BE2C (cell line): Measurements from ENCODE around the gene ERCC5.

Experiments used
- DNase-seq: peaks from one replicate; pipeline ENCODE4 v3.0.0-alpha.2; 2020
- H3K27me3 ChIP-seq: fragments of 250-450 bp; sonication (Bioruptor Pico); 2 replicates; pipeline ENCODE4 v1.5.1; 2020; ENCODE audit warnings: mild to moderate bottlenecking
- H3K36me3 ChIP-seq: fragments of 250-450 bp; sonication (Bioruptor Pico); 2 replicates; pipeline ENCODE4 v1.5.1; 2020; ENCODE audit warnings: mild to moderate bottlenecking
- H3K4me1 ChIP-seq: fragments of 250-450 bp; sonication (Bioruptor Pico); 2 replicates; pipeline ENCODE4 v1.5.1; 2020
- H3K4me3 ChIP-seq: 2 replicates; pipeline ENCODE4 v1.5.1; 2011; ENCODE audit warnings: low read depth, low read length
- H3K9me3 ChIP-seq: fragments of 250-450 bp; sonication (Bioruptor Pico); 2 replicates; pipeline ENCODE4 v1.5.1; 2020
- CTCF ChIP-seq: IDR thresholded peaks from 2 replicates; pipeline ENCODE4 v1.5.1; 2012; ENCODE audit warnings: mild to moderate bottlenecking, low read depth, low read length

Gene ERCC5

GRCh38 chr13:102807699-102808098, 38.1 kb upstream of the ERCC5 start:
- 0 out of 2 replicates have a peak, but pooled peaks cover 3% of the 10 kb centered on the region for H3K4me1 ChIP-seq
- H3K9me3 ChIP-seq: peaks cover 2% of the 10 kb centered on the region; the same call in 1 of the 2 replicates
- no peak for DNase-seq
- no peak for TF ChIP-seq CTCF
- H3K4me3 ChIP-seq: no peak overlapping the region
- H3K36me3 ChIP-seq: peaks cover 4% of the 10 kb centered on the region; the same call in 1 of the 2 replicates
- H3K27me3 ChIP-seq: no peaks in the 10 kb centered on the region

GRCh38 chr13:102812611-102813287, 33.1 kb upstream of the ERCC5 start:
- no peak for DNase-seq
- Histone ChIP-seq H3K4me3 (no peak overlapping the region), H3K4me1 (peaks cover 8% of the 10 kb centered on the region; the same call in 1 of the 2 replicates), H3K36me3 (peaks cover 13% of the 10 kb centered on the region), H3K27me3 (no peaks in the 10 kb centered on the region), H3K9me3 (no peaks in the 10 kb centered on the region)
- TF ChIP-seq CTCF: no peak

GRCh38 chr13:102814025-102814607, 31.7 kb upstream of the ERCC5 start:
- H3K36me3 ChIP-seq: peaks cover 17% of the 10 kb centered on the region
- no peak for DNase-seq
- H3K4me3 ChIP-seq: no peak overlapping the region
- no peak for TF ChIP-seq CTCF
- H3K9me3 ChIP-seq: no peaks in the 10 kb centered on the region
- H3K27me3 ChIP-seq: no peaks in the 10 kb centered on the region
- peaks cover 8% of the 10 kb centered on the region; the same call in 1 of the 2 replicates for H3K4me1 ChIP-seq

GRCh38 chr13:102814793-102815192, 31.0 kb upstream of the ERCC5 start:
- DNase-seq: no peak
- Histone ChIP-seq H3K27me3 (no peaks in the 10 kb centered on the region), H3K9me3 (no peaks in the 10 kb centered on the region), H3K36me3 (peaks cover 17% of the 10 kb centered on the region), H3K4me3 (no peak overlapping the region), H3K4me1 (peaks cover 8% of the 10 kb centered on the region; the same call in 1 of the 2 replicates)
- TF ChIP-seq CTCF: no peak

- no peak for TF ChIP-seq CTCF
- Histone ChIP-seq H3K9me3 (no peaks in the 10 kb centered on the region), H3K36me3 (peaks cover 17% of the 10 kb centered on the region), H3K4me1 (peaks cover 8% of the 10 kb centered on the region; the same call in 1 of the 2 replicates), H3K4me3 (no peak overlapping the region), H3K27me3 (no peaks in the 10 kb centered on the region)
- no peak for DNase-seq
Observed at GRCh38 chr13:102815788-102816187, 30.0 kb upstream of the ERCC5 start.

GRCh38 chr13:102816708-102817107, 29.1 kb upstream of the ERCC5 start:
- H3K36me3 ChIP-seq: peaks cover 20% of the 10 kb centered on the region
- H3K4me3 ChIP-seq: no peak overlapping the region
- DNase-seq: no peak

More at GRCh38 chr13:102816708-102817107, 29.1 kb upstream of the ERCC5 start:
- TF ChIP-seq CTCF: no peak
- no peaks in the 10 kb centered on the region for H3K27me3 ChIP-seq
- peaks cover 8% of the 10 kb centered on the region; the same call in 1 of the 2 replicates for H3K4me1 ChIP-seq
- no peaks in the 10 kb centered on the region for H3K9me3 ChIP-seq
